ENCODE measurements around the gene NCKIPSD. TPM values are rescaled to one million over a fixed set of nuclear protein-coding genes. Genes with fewer than 3 reads are reported as not detected.

Gene NCKIPSD
- total RNA-seq, 3 donors from 2014 or later (not counting 1 experiment from before 2014, with no cell fraction given), result 12.2 to 14.1 (median 12.8) TPM

GRCh38 chr3:48642605-48643004 lies 43.1 kb downstream of the NCKIPSD start:
- Histone ChIP-seq H3K4me1 (ENCODE audit: control insufficient read depth, insufficient read depth, low read length) (no peaks in the 10 kb centered on the region), H3K9me3 (ENCODE audit: control insufficient read depth, insufficient read depth, low read length) (no peaks in the 10 kb centered on the region), H3K4me3 (ENCODE audit: low read length) (no peak overlapping the region), H3K27ac (ENCODE audit: low read length) (no peak overlapping the region), H3K27me3 (ENCODE audit: control insufficient read depth, insufficient read depth, low read length) (no peaks in the 10 kb centered on the region), H3K36me3 (ENCODE audit: control insufficient read depth, insufficient read depth, low read length) (no peaks in the 10 kb centered on the region)
- Mint-ChIP-seq H3K27ac (no peak overlapping the region), H3K4me1 (peaks cover 0 to 3% of the 10 kb centered on the region in 2 donors), H3K4me3 (no peak overlapping the region), H3K36me3 (no peaks in the 10 kb centered on the region), H3K9me3 (no peaks in the 10 kb centered on the region), H3K27me3 (ENCODE audit: low read depth in 2 of 2) (no peaks in the 10 kb centered on the region)
- intact Hi-C loops (cut with micrococcal nuclease), result no loop called here
- no peak for ATAC-seq
- no peak for DNase-seq
- WGBS (ENCODE audit: insufficient coverage), result 96% methylated on average over 12 of the region's 12 CpGs
- no peak for TF ChIP-seq CTCF (IDR thresholded peaks at IDR 0.05)

- Histone ChIP-seq H3K4me1 (ENCODE audit: control insufficient read depth, insufficient read depth, low read length) (peaks cover 2% of the 10 kb centered on the region), H3K27ac (ENCODE audit: low read length) (no peak overlapping the region), H3K27me3 (ENCODE audit: control insufficient read depth, insufficient read depth, low read length) (no peaks in the 10 kb centered on the region), H3K4me3 (ENCODE audit: low read length) (no peak overlapping the region), H3K9me3 (ENCODE audit: control insufficient read depth, insufficient read depth, low read length) (no peaks in the 10 kb centered on the region), H3K36me3 (ENCODE audit: control insufficient read depth, insufficient read depth, low read length) (no peaks in the 10 kb centered on the region)
- no peaks in the 10 kb centered on the region for H3K36me3 Mint-ChIP-seq
- H3K4me3 Mint-ChIP-seq, result no peak overlapping the region
- no peaks in the 10 kb centered on the region for H3K9me3 Mint-ChIP-seq
- WGBS (ENCODE audit: insufficient coverage), result 94% methylated on average over 3 of the region's 3 CpGs
- ATAC-seq, result no peak
- H3K27ac Mint-ChIP-seq, result no peak overlapping the region
- DNase-seq, result no peak
- TF ChIP-seq CTCF (IDR thresholded peaks at IDR 0.05), result no peak
- H3K27me3 Mint-ChIP-seq (ENCODE audit: low read depth in 2 of 2), result no peaks in the 10 kb centered on the region
- intact Hi-C loops (cut with micrococcal nuclease), result no loop called here
- peaks cover 0 to 3% of the 10 kb centered on the region in 2 donors for H3K4me1 Mint-ChIP-seq
Observed at GRCh38 chr3:48641396-48641795, 44.3 kb downstream of the NCKIPSD start.

- no peak overlapping the region for H3K27ac Mint-ChIP-seq
- DNase-seq (no peak), ATAC-seq (no peak)
- Histone ChIP-seq H3K4me3 (ENCODE audit: low read length) (no peak overlapping the region), H3K27me3 (ENCODE audit: control insufficient read depth, insufficient read depth, low read length) (no peaks in the 10 kb centered on the region), H3K9me3 (ENCODE audit: control insufficient read depth, insufficient read depth, low read length) (no peaks in the 10 kb centered on the region), H3K36me3 (ENCODE audit: control insufficient read depth, insufficient read depth, low read length) (no peaks in the 10 kb centered on the region), H3K4me1 (ENCODE audit: control insufficient read depth, insufficient read depth, low read length) (peaks cover 10% of the 10 kb centered on the region), H3K27ac (ENCODE audit: low read length) (no peak overlapping the region)
- peaks cover 0 to 9% of the 10 kb centered on the region in 2 donors for H3K4me1 Mint-ChIP-seq
- H3K36me3 Mint-ChIP-seq, result no peaks in the 10 kb centered on the region
- H3K4me3 Mint-ChIP-seq, result no peak overlapping the region
- no peak for TF ChIP-seq CTCF (IDR thresholded peaks at IDR 0.05)
- 94% methylated on average over 38 of the region's 38 CpGs for WGBS (ENCODE audit: insufficient coverage)
- H3K27me3 Mint-ChIP-seq (ENCODE audit: low read depth in 2 of 2), result no peaks in the 10 kb centered on the region
- H3K9me3 Mint-ChIP-seq, result no peaks in the 10 kb centered on the region
- intact Hi-C loops (cut with micrococcal nuclease), result no loop called here
Observed at GRCh38 chr3:48639944-48640606, 45.6 kb downstream of the NCKIPSD start.

GRCh38 chr3:48637305-48637704 lies 48.4 kb downstream of the NCKIPSD start:
- Histone ChIP-seq H3K4me3 (ENCODE audit: low read length) (no peak overlapping the region), H3K27ac (ENCODE audit: low read length) (no peak overlapping the region), H3K27me3 (ENCODE audit: control insufficient read depth, insufficient read depth, low read length) (no peaks in the 10 kb centered on the region), H3K4me1 (ENCODE audit: control insufficient read depth, insufficient read depth, low read length) (peaks cover 23% of the 10 kb centered on the region), H3K9me3 (ENCODE audit: control insufficient read depth, insufficient read depth, low read length) (no peaks in the 10 kb centered on the region), H3K36me3 (ENCODE audit: control insufficient read depth, insufficient read depth, low read length) (no peaks in the 10 kb centered on the region)
- no peaks in the 10 kb centered on the region for H3K9me3 Mint-ChIP-seq
- H3K4me1 Mint-ChIP-seq, result peaks cover 0 to 31% of the 10 kb centered on the region in 2 donors
- WGBS (ENCODE audit: insufficient coverage), result 93% methylated on average over 6 of the region's 6 CpGs
- intact Hi-C loops (cut with micrococcal nuclease), result no loop called here
- H3K27ac Mint-ChIP-seq, result no peak overlapping the region
- DNase-seq, result no peak
- no peaks in the 10 kb centered on the region for H3K27me3 Mint-ChIP-seq (ENCODE audit: low read depth in 2 of 2)
- no peaks in the 10 kb centered on the region for H3K36me3 Mint-ChIP-seq
- no peak for ATAC-seq
- peak overlapping the region; percentile 13 for H3K4me3 Mint-ChIP-seq
- TF ChIP-seq CTCF (IDR thresholded peaks at IDR 0.05), result no peak
